Ecto neural progenitor cell (in vitro differentiated cells): ENCODE data around the gene MAP1LC3B.

Experiments used
- DNase-seq: peaks from one replicate; pipeline ENCODE4 v3.0.0-alpha.2; 2018; ENCODE audit warnings: low spot score

The MAP1LC3B gene

GRCh38 chr16:87432330-87432915, 40.3 kb downstream of the MAP1LC3B start:
- DNase-seq: no peak

DNA sequence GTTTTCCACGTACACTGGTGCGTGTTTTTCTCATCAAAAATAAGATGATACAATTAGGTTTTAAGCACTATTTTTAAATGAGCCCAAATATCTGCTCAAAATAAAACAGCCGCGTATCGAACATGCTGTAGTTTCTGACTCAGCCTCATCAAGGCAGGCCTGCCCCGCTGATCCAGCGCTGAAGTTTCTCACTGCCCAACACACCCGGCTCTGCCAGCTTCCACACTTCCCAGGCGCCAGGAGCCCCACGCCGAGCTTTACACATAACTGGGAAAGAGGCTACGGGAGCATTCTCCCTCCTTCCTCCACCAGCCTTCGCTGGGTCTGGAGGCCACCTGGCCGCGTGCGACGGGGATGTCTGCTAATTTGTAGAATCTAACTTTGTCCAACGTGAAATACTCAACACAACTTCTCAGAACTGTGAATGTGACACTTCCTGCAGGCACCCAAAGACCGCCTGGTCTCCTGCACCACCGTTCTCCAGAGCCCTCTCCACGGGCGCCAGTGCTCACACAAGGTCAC, 42.1 kb downstream of the MAP1LC3B start:
- no peak for DNase-seq

GRCh38 chr16:87435372-87436224, 43.5 kb downstream of the MAP1LC3B start:
- DNase-seq: no peak

GRCh38 chr16:87436225-87437172, 44.4 kb downstream of the MAP1LC3B start:
- no peak for DNase-seq

DNA sequence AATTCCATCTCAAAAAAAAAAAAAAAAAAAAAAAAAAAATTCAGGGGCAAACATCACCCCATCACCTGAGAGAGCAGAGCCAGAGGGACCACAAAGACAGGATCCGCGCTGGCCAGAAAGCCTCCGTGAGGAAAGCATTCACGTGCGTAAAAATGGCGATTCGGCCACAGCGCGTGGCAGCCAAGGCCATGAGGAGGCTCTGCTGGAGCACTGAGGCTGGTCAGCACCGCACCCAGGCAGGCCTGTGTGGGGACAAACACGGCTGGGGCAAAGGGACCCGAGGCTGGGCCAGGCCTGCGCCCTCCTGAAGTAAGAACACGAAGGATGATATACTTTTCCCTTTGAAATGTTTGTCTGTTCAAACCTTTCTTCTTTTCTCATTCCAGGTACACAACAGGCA, 45.2 kb downstream of the MAP1LC3B start:
- DNase-seq: no peak

DNA sequence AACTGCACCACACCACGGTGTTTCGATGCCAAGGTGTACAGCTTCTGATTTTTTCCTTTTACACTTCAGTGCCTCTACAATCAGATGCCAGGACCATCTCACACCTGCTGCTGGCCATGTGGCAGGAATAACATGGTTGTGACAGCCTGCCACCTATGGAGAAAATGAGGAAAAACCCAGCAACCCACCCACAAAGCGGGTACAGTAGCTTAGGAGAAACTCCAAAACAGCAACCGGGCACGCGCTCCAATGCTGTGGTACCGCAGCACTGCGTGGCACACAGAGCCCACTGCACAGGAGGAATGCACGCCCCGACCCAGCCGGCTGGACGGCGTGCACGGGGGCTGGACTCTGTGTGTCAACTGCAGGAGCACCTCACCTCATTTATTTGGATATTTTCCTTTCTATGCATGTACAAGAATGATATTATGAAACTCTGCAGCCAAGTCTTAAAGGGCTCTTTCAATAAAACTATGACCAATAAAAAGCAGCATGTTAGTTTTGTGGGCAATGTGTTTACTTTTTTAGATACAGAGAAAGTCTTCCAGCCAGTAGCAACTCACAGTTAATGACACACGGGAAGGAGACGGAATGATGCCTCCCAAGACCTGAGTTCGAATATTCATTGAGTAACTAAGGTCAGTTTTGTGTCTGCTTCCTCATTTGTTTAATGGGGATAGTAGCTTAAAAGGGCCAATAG, 45.9 kb downstream of the MAP1LC3B start:
- DNase-seq: no peak

DNA sequence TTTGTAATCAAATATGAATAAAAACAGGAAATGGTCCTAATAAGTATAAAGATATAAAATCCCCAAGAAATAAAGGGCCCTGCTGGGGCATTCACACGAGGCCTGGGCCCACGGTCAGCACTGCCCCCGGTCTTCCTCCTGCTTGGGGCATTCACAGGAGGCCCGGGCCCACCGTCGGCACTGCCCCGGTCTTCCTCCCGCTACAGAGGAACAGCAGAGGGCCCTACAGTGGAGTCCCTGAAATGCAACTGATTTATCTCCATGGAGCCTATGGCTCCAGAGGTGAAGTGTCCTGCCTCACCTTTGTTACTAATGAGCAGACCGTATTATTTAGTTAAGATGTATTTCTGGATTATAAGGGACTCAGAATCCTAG, 46.5 kb downstream of the MAP1LC3B start:
- DNase-seq: no peak

GRCh38 chr16:87439926-87440325, 47.8 kb downstream of the MAP1LC3B start:
- no peak for DNase-seq

- DNase-seq: no peak
Measured at GRCh38 chr16:87441886-87442580, 49.9 kb downstream of the MAP1LC3B start.

DNA sequence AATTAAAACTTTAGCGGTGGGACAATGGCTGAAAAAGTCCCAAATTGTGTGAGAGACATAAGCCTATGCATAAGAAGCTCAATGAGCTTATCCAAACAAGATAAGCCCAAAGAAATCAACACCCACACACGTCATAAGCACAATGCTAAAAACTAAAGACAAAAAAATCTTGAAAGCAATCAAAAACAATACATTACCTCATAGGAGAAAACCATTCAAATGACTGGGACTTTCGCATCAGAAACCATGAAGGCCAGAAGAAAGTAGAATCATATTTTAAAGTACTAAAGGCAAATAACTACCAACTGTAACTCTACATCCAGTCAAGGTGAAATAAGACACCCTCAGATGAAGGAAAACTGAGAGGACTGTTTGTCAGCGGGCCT, 50.4 kb downstream of the MAP1LC3B start:
- DNase-seq: no peak

- no peak for DNase-seq
Measured at GRCh38 chr16:87443016-87443415, 50.9 kb downstream of the MAP1LC3B start.

GRCh38 chr16:87443964-87444363, 51.8 kb downstream of the MAP1LC3B start:
- DNase-seq: no peak

DNA sequence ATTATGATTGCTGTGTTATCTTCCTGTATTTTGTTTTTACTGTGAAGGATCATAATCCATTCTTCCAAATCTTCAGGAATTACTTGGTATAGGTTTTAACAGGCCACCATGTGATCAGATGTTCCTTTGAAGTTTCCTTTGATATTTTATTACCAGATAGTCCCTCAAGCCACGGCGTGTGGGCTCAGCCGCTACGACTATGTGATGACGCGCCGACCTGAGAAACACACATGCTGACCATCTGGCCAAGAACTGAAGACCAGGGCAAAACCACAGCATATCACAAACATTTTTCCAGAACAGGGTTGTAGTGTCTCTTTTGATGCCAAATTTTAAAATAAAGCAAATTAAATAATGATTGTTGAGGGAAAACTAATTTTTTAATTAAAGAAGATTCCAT, 53.4 kb downstream of the MAP1LC3B start:
- DNase-seq: no peak

DNA sequence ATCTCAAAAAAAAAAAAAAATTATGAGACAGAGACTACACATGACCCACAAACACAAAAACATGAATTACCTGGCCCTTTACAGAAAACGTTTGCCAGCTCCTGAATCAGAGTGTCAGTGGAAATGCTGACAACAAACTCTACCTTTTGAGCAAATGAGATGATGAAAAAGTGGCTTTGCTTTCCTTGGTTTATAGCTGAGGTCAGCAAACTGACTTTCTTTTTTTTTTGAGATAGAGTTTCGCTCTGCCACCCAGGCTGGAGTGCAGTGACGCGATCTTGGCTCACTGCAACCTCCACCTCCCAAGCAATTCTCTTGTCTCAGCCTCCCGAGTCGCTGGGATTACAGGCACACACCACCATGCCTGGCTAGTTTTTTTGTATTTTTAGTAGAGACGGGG, 54.3 kb downstream of the MAP1LC3B start:
- DNase-seq: no peak

DNA sequence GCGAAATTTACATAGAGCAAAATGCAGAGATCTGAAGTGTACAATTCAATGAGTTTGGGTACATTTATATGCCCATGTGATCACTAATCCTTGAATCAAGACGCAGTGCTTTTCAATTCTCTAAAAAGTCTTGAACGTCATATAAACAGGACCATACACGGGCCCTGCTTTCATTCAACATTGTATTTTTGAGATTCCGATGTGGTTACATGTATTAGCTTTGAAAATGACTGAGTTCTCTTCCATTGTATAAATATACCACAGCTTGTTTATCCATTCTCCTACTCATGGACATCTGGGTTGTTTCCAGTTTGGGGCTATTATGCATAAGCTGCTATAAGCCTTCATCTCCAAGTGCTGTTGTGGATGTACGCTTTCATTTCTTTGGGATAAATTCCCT, 55.2 kb downstream of the MAP1LC3B start:
- DNase-seq: no peak

- no peak for DNase-seq
Measured at GRCh38 chr16:87448866-87449265, 56.7 kb downstream of the MAP1LC3B start.

DNA sequence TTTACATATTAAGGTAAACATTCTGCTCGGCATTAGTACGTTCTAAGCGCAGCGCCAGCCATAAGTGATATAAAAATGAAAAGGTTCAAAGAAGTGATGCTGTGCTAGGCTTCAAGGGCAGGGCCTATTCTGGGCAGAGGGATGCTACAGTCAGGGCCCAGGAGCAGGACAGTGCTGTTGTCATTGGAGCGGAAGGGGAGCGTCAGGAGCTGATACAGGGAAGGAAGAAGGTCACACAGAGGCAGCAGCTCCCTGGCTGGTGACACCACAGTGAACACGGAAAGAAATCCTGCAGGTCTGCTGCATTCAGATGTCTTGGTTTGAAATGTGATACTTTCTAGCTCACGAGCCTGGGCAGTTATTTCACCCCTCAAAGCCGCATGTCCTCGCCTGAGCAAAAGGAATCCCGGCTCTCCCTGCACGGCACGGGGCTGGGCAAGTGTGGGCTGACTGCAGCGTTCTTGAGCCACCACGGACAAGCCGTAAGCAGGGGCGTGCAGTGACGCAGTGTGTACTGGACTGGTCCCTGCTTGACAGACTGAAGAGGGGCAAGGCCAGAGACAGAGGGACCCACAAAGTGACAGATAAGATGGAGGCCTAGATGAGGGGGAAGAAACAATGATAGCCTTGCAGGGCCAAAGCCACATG, 59.6 kb downstream of the MAP1LC3B start:
- no peak for DNase-seq

DNA sequence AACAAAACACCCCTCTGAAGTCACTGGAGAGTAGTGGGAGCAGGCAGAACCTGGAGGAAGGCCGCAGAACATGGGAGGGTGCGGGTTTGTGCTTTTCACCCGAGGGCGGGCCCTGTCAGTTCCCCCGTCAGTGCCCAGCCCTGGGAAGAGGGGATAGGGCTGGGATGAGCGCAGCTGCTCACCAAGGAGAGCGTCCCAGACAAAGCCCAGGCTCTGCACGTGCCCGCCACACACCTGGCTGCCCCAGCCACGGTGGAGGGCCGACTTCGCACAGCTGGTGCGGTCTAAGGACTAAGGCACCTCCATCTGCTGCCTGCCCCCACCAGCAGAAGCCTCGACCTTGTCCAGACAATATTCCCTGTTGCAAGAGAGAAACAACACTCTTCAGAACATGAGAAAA, 61.2 kb downstream of the MAP1LC3B start:
- DNase-seq: no peak
